Epithelial cell of esophagus (primary cell): Measurements from ENCODE around the gene OPN3.

Experiments used
- DNase-seq: peaks from one replicate; pipeline ENCODE4 v3.0.0; 2010; ENCODE audit warnings: low read depth
- H3K4me3 ChIP-seq: 2 replicates; pipeline ENCODE4 v1.5.1; 2011; ENCODE audit warnings: mild to moderate bottlenecking, low read length, control low read depth
- TF ChIP-seq, protein P1 (sequence below): IDR thresholded peaks from 2 replicates; pipeline ENCODE4 v1.5.1; 2011; ENCODE audit warnings: low read depth, mild to moderate bottlenecking, low read length, control low read depth, inconsistent platforms; ENCODE audit not compliant: insufficient read depth; ENCODE audit errors: missing control alignments

Gene OPN3

DNA sequence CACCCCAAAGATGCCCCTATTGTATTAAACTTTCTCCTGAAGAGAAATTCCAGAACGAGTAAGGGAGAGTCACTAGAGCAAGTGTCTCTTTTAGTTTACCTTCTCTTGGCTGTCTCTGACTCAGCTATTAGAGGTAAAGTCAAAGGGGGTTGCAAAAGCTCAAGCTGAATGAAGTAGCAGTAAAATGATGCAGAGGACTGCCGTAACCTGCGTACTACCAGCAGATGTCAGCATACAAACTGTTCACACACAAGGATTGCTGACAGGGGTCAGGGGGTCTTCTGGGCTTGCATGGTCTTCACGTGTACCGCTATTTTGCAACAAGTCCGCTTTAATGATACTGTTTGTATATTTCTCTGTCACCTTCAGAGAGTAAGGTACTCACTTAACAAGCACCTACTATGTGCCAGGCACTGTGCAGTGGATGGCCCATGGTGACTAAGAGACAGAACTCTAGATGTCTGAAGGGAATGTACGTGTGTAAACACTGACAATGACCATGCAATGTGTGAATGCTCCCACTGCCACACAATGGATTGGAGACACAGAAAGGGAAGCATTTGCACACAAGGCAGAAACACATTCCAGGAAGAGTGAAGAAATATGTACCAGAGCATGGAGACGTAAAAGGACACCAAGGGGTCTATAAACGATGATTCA lies 34.9 kb downstream of the OPN3 start:
- peak; percentile 71 for DNase-seq
- no peak overlapping the region for H3K4me3 ChIP-seq
- TF ChIP-seq, protein P1, sequence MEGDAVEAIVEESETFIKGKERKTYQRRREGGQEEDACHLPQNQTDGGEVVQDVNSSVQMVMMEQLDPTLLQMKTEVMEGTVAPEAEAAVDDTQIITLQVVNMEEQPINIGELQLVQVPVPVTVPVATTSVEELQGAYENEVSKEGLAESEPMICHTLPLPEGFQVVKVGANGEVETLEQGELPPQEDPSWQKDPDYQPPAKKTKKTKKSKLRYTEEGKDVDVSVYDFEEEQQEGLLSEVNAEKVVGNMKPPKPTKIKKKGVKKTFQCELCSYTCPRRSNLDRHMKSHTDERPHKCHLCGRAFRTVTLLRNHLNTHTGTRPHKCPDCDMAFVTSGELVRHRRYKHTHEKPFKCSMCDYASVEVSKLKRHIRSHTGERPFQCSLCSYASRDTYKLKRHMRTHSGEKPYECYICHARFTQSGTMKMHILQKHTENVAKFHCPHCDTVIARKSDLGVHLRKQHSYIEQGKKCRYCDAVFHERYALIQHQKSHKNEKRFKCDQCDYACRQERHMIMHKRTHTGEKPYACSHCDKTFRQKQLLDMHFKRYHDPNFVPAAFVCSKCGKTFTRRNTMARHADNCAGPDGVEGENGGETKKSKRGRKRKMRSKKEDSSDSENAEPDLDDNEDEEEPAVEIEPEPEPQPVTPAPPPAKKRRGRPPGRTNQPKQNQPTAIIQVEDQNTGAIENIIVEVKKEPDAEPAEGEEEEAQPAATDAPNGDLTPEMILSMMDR, result peak; percentile 39

- no peak for DNase-seq
- TF ChIP-seq, protein P1, result no peak
Measured at GRCh38 chr1:241603731-241604245, 36.4 kb downstream of the OPN3 start.

GRCh38 chr1:241600496-241600901 lies 39.7 kb downstream of the OPN3 start:
- DNase-seq, result peak; percentile 46
- TF ChIP-seq, protein P1, result no peak
- no peak overlapping the region for H3K4me3 ChIP-seq

More at GRCh38 chr1:241603731-241604245, 36.4 kb downstream of the OPN3 start:
- no peak overlapping the region for H3K4me3 ChIP-seq

DNA sequence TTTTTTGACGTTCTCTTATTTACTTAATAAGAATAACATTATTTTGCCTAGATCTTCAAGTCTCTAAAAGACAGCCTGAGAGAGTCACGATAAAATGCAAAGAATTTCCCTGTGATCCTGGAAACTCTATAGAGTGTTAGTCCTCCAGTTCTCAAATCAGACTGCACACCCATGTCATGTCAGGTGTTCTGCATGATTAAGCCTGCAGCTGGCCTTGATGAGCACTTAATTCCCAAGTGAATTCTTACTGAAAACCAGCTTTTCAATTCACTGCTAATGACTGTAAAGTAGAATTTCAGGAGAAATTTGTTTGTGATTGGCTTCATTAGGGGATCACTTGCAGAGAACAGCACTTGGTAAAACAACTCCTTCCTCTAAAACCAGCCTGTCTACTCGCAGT lies 41.9 kb downstream of the OPN3 start:
- TF ChIP-seq, protein P1, result no peak
- no peak for DNase-seq

DNA sequence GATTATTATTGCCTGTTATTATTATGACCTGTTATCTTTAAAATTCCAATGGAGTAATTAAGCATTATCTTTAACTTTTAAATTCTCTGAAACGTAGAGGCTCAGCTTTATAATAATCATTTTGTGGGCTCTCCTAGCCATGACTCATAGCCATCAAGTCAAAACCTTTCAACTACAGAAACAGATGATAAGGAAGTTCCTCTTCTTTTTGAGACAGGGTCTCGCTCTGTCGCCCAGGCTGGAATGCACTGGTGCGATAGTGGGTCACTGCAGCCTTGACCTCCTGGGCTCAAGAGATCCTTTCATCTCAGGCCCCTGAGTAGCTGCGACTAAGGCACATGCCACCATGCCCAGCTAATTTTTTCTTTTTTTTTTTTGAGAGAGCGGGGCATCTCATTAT lies 43.5 kb downstream of the OPN3 start:
- TF ChIP-seq, protein P1, result no peak
- H3K4me3 ChIP-seq, result no peak overlapping the region
- no peak for DNase-seq

More for the DNA sequence above, 41.9 kb downstream of the OPN3 start:
- no peak overlapping the region for H3K4me3 ChIP-seq

DNA sequence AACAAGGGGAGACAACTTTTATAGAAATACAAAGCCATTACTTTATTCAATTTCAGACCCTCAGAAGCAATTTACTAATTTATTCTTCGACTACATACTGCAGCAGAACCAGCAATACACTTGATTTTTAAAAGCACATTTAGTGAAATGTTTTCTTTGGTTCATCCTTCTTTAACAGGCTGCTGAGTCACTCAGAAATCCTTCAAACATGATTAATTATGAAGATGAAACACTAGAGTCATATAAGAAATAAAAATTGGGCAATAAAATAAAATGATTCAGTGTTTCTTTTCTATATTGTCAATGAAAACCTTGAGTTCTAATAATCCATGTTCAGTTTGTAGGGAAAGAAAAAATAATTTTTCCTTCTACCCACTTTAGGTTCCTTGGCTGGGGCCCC lies 47.0 kb downstream of the OPN3 start:
- peak; percentile 74 for DNase-seq
- TF ChIP-seq, protein P1, result no peak
- H3K4me3 ChIP-seq, result no peak overlapping the region

DNA sequence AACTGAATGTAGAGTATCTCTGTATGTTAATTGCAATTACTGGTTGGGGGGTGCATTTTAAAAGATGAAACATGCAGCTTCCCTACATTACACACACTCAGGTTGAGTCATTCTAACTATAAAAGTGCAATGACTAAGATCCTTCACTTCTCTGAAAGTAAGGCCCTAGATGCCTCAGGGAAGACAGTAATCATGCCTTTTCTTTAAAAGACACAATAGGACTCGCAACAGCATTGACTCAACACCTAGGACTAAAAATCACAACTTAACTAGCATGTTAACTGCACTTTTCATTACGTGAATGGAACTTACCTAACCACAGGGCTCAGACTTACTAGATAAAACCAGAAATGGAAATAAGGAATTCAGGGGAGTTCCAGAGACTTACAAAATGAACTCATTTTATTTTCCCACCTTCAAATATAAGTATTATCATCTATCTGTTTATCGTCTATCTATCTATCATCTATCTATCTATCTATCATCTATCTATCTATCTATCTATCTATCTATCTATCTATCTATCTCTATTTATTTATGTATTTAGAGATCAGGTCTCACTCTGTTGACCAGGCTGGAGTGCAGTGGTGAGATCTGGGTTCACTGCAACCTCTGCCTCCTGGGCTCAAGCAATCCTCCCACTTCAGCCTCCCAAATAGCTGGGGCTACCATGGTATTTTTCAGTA lies 47.8 kb downstream of the OPN3 start:
- no peak overlapping the region for H3K4me3 ChIP-seq
- peak; percentile 99 for DNase-seq
- TF ChIP-seq, protein P1, result no peak
